H7 (cell line): ENCODE results near the gene PPP1R2. TPM values are rescaled to one million over a fixed set of nuclear protein-coding genes. Genes with fewer than 3 reads are reported as not detected.

Experiments used
- DNase-seq: peaks from one replicate; pipeline ENCODE4 v3.0.0; 2012
- H3K27me3 ChIP-seq: 2 replicates; pipeline ENCODE4 v1.6.0; 2011; ENCODE audit warnings: mild to moderate bottlenecking, low read length; ENCODE audit not compliant: control insufficient read depth, insufficient read depth
- H3K36me3 ChIP-seq: replicated peaks from 2 replicates; pipeline ENCODE4 v1.5.1; 2011; ENCODE audit warnings: low read length; ENCODE audit not compliant: control insufficient read depth, insufficient read depth
- H3K4me3 ChIP-seq: 2 replicates; pipeline ENCODE4 v1.5.1; 2011; ENCODE audit warnings: low read depth, mild to moderate bottlenecking, control low read depth, low read length, moderate library complexity; ENCODE audit not compliant: insufficient read depth
- total RNA-seq: library from RNA; depleted of rRNA; stranded (reverse); fragments of >200 nt; shearing (Covaris generic); gene quantifications from 2 replicates; pipeline ENCODE4 v1.2.3, GENCODE V29; 2014

Gene PPP1R2
- total RNA-seq, 1 experiment from 2014 or later, result 76.4 TPM

DNA sequence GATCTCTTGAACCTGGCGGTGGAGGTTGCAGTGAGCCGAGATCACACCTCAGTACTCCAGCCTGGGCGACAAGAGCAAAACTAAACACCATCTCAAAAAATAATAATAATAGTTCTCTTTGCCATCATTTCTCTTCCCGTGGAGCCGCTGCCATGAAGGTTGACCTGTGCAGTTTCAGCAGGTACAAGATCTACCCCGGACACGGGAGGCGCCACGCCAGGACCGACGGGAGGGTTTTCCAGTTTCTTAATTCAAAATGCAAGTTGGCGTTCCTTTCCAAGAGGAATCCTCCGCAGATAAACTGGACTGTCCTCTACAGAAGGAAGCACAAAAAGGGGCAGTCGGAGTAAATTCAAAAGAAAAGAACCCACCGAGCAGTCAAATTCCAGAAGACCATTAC is 11.3 kb upstream of the PPP1R2 start:
- H3K36me3 ChIP-seq, result no peaks in the 10 kb centered on the region
- no peak for DNase-seq
- H3K27me3 ChIP-seq, result no peaks in the 10 kb centered on the region; the same call in 1 of the 2 replicates
- H3K4me3 ChIP-seq, result no peak overlapping the region

DNA sequence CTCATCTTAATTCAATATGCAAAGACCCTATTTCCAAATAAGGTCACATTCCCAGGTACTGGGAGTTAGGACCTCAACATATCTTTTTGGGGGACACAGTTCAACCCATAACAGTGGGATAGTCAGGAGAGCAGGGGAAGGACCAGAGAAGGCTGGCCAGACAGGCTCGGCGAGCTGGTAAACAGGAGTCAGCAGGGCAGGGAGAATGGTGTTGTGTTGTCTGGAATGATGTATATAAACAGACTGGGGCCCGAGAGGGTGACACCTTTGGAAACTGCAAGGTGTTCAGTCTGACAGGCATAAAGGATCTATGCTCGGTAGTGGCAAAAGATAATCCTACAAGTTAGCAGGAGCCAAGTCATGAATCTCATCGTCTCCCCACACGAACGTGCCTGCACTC is 10.1 kb upstream of the PPP1R2 start:
- Histone ChIP-seq H3K36me3 (no peaks in the 10 kb centered on the region), H3K27me3 (no peaks in the 10 kb centered on the region; the same call in 1 of the 2 replicates), H3K4me3 (no peak overlapping the region)
- DNase-seq, result no peak

DNA sequence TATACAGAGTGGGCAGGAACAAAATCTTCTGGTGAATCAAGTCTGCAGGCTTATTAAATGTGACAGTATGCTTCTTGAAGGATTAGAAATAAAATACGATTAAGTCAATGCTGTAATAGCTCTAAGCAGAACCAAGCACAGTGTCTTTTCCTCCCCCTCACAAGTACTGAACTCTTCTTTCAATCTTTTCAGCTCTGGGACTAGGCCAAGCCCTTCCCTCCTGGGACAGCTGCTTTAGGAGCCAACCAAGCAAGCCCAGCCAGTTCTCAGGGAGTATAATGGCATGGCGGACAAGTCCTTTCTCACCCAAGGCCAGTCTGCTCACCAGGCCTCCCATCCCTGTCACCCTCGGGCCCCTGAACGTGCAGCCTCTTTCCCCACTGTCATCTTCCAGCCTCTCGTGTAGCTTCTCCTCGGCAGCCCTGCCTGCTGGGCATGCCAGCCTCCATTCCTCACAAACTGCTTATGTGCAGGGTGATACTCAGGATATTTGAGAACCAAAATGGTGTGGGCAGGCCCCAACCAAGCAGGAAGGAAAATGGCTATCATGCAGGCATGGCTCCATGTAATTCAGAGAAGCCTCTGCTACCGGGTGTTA is 8.4 kb upstream of the PPP1R2 start:
- no peaks in the 10 kb centered on the region for H3K36me3 ChIP-seq
- no peak overlapping the region for H3K4me3 ChIP-seq
- no peak for DNase-seq
- H3K27me3 ChIP-seq, result no peaks in the 10 kb centered on the region; the same call in 1 of the 2 replicates

DNA sequence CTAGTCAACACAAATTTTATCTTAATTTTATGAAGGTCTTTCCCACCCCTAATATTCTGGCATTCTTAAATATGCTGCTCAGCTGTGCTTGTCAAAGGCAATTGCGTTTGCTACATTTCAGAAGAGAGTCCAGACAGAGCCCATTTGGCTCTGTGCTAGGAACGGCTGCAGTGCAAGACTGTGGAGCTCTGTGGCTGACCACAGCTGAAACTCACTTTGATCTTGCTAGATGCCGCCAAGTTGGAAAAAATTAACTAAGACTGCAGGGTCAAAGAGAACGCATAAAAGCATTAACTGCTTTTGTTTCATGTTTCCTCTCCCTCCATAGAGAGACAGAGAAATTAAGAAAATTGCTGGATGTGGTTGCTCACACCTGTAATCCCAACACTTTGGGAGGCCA is 7.6 kb upstream of the PPP1R2 start:
- Histone ChIP-seq H3K27me3 (no peaks in the 10 kb centered on the region; the same call in 1 of the 2 replicates), H3K36me3 (no peaks in the 10 kb centered on the region), H3K4me3 (no peak overlapping the region)
- no peak for DNase-seq

DNA sequence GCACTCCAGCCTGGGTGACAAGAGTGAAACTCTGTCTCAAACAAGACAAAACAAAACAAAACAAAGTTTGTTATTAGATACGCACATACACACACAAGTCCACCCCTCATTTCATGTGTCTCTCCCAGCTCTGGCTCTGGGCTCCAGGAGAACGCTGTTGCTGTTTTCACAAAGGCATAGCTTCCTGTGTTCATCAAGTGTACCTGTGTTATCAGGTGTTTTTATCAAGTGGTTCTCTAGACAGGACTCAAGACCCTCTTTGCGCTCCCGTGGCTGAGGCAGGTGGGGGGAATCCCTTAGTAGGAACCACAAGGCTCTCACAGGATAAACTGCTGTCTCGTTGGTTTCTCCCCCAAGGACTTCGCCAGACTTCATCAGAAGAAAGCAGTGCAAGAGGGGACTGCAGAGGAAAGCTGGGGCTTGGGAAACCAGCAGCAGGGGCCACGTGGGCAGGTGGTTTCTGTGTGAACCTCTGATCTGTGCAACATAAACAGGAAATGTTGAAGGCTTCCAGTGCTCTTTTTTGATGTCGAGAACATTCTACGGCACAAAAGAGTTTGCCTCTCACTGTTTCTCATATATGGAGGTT is 6.9 kb upstream of the PPP1R2 start:
- DNase-seq, result no peak
- H3K36me3 ChIP-seq, result no peaks in the 10 kb centered on the region
- no peaks in the 10 kb centered on the region; the same call in 1 of the 2 replicates for H3K27me3 ChIP-seq
- no peak overlapping the region for H3K4me3 ChIP-seq

DNA sequence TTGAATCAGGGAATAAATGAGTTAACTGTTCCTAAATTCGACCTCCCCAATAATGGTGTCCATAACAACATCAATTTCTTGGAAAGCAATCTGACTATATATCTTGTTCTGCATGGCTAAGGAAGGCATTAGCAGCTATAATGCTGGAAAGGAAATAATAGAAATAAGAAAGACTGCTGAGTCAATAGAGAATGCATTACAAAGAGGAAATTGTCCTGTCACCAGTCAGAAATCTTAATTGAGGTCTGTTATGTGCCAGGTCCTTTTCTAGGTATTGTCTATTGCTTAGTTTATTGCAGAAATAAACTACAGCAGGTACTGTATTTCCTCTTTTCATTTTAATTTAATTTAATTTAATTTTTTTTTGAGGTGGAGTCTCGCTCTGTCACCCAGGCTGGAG is 5.9 kb upstream of the PPP1R2 start:
- Histone ChIP-seq H3K4me3 (no peak overlapping the region), H3K36me3 (no peaks in the 10 kb centered on the region), H3K27me3 (peaks cover 8% of the 10 kb centered on the region)
- DNase-seq, result no peak

DNA sequence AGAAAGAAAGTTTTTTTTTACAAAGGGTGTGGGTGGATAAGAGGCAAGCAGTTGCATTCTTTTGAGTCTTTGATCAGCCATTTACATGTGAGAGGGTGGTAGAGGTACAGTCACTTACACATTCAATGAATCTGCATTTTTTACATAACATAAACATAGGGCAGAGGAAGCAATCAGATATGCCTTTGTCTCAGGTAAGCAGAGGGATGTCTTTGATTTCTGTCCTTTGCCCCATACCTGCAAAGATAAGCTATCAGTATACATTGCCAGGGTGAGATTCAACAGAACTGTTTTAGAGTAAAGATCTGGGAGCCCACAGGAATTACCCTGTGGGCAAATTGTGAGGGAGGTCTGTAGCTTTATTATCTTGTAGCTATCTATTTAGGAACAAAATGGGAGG is 5.4 kb upstream of the PPP1R2 start:
- no peaks in the 10 kb centered on the region for H3K36me3 ChIP-seq
- peaks cover 13% of the 10 kb centered on the region for H3K27me3 ChIP-seq
- no peak for DNase-seq
- no peak overlapping the region for H3K4me3 ChIP-seq

DNA sequence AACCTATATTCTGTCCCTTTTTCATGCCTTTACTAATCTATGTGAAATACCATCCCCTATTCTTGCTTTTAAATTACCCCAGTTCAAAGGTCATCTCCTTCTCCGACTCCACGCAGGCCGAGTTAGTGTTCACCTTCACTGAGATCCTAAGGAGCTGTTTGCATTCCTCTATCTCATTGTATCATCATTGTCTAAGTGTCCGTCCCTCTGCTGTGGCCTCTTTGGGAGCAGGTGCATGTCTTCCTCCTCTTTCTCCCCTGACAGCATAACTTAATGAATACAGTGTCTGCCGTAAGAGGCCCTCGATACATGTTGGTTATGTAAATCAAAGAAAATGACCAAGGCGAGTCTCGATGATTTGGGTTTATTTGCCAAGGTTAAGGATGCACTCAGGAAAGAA is 4.9 kb upstream of the PPP1R2 start:
- H3K27me3 ChIP-seq, result peaks cover 13% of the 10 kb centered on the region
- DNase-seq, result no peak
- no peaks in the 10 kb centered on the region for H3K36me3 ChIP-seq
- H3K4me3 ChIP-seq, result no peak overlapping the region

DNA sequence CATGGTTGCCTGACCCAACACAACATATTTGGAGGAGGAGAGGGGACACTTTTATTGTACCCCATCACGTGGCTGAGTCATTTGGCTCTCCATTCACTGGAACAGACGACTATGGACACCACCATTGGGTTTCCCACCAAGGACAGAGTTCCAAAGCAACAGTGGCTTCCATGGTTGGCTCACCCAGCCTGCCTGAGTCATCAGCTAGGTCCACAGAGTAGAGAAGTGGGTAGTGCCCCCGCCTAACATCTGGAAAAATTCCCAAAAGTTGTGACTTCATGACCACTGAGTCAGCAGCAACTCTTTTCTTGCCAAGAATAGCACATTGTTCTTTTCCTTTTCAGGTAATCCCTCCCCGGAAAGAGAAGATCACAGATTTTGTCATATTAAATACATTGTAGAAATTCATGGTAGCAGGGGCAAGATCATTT is 3.0 kb upstream of the PPP1R2 start:
- H3K27me3 ChIP-seq, result peaks cover 13% of the 10 kb centered on the region
- DNase-seq, result no peak
- no peak overlapping the region for H3K4me3 ChIP-seq
- no peaks in the 10 kb centered on the region for H3K36me3 ChIP-seq

DNA sequence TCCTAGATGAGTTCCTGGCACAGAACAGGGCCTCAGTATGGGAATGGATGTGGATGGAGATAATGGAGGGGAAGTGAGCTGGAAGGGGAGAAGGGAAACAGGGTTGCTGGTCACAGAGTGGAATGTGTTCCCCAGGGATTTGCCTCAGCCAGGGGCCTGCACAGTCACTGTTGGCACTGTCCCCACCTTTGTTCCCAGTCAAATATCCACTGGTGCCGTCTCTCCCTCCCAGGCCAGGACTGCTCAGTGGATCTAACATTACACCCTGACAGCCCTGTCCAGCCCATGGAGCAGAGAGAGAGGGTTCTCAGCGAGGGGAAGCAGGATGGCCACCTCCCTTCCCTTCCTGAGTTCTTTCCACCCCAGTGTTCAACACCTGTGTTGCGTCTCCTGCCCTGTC is 1.5 kb upstream of the PPP1R2 start:
- DNase-seq, result no peak
- H3K36me3 ChIP-seq, result no peaks in the 10 kb centered on the region
- peaks cover 13% of the 10 kb centered on the region for H3K27me3 ChIP-seq
- no peak overlapping the region for H3K4me3 ChIP-seq

DNA sequence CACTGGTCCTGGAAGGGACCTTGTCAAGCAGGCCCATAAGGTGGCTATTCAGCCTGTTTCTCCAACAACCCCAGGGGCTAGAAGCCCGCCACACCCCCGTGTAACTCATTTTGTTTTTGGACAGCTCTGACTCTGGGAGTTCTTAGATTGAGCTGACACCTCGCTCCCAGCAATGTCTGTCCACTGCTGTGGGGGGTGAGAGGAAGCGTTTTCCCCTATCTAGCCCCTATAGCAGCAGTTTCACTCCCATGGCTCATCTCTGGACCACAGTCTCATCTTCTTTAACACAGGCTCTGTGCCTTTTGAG is 1.1 kb upstream of the PPP1R2 start:
- Histone ChIP-seq H3K4me3 (no peak overlapping the region), H3K27me3 (peaks cover 13% of the 10 kb centered on the region), H3K36me3 (no peaks in the 10 kb centered on the region)
- no peak for DNase-seq

DNA sequence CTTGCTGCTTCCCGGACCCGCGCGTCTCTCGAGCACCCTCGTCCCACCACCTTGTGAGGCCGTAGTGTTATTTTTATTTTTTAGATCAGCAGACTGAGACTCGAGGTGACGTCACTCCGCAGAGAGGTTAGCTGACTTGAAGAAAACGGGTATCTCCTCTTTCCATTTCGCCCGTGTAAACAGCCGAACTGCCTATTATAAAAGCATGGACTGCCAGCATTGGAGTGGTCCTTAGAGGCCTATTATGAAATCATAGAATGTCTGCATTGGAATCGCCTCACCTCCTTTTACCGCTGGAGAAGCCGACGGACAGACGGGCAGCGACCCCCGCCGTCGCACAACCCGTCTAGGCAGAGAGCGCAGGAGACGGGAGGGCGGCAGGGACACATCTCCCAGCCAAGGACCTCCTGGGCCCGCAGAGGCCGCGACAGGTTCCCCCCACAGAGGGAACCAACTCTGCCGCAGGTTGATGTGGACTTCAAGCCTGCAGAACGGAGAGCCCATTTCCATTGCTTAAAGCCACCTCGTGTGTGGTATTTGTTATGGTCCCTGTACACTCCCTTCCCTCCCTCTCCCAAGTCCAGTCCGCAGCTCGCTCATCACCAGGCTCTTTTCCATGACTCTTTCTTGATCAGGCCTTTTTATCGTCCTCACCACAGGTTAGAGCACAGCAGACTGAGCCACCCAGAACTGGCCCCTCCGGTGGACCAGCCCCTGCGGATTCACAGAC is 540 bp upstream of the PPP1R2 start:
- peaks cover 13% of the 10 kb centered on the region for H3K27me3 ChIP-seq
- peak overlapping the region; percentile 93 for H3K4me3 ChIP-seq
- peak; percentile 71 for DNase-seq
- H3K36me3 ChIP-seq, result no peaks in the 10 kb centered on the region

DNA sequence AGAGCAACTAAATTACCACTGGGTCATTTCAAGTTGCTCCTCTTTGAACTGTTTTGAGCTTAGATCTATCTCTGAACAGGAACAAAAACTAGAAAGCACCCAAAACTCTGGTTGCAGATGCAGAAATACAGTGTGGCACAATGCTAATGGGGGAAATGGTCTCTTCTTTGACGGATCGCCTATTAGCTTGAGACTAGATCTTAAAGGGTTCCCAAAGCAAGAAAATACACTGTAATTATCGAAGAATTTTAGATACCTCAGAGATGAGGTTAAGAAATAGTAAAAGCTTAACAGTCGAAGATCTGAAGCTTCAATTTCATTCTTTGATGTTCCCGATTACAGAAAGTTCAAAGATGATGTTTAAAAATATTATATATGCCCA is 818 bp downstream of the PPP1R2 start:
- no peak for DNase-seq
- no peaks in the 10 kb centered on the region for H3K36me3 ChIP-seq
- H3K27me3 ChIP-seq, result peaks cover 13% of the 10 kb centered on the region
- H3K4me3 ChIP-seq, result peak overlapping the region; percentile 93

DNA sequence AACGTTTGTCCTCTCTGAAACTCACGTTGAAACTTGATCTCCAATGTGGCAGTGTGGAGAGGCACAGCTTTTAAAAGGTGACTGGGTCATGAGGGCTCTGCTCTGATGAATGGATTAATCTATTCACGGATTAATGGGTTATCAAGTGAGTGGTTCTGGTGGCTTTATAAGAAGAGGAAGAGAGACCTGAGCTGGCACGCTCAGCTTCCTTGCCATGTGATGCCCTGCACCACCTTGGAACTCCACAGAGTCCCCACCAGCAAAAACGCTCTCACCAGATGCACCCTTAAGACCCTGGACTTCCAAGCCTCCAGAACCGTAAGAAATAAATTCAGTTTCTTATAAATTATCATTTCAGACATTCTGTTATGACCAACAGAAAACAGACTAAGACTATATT is 2.6 kb downstream of the PPP1R2 start:
- Histone ChIP-seq H3K27me3 (peaks cover 13% of the 10 kb centered on the region), H3K4me3 (no peak overlapping the region), H3K36me3 (no peaks in the 10 kb centered on the region)
- DNase-seq, result no peak

DNA sequence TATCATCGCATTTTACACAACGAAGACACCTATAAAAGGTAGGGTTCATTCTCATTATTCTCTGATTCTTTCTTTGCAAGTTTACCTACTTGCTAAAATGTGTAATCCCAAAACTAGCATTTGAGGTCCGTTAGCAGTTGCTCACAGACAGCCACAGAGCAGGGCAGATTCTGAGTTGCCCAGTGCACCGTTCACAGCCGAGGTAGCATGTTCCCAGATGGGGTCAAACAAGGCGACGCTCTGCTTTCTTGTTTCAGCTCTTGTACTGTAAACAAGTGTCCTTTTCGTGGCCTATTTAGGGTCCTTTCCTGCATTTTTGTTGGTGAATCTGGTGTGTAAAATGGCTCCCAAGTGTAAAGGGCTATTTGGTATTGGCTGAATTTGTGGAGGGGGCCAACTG is 3.1 kb downstream of the PPP1R2 start:
- peaks cover 13% of the 10 kb centered on the region for H3K27me3 ChIP-seq
- H3K4me3 ChIP-seq, result no peak overlapping the region
- no peak for DNase-seq
- no peaks in the 10 kb centered on the region for H3K36me3 ChIP-seq
